OCI-LY7 (cell line): ENCODE measurements around the gene CD55. TPM values are rescaled to one million over a fixed set of nuclear protein-coding genes. Genes with fewer than 3 reads are reported as not detected.

Experiments
- BruUV-seq: library from RNA; stranded (reverse); fragments of 400-500 nt; replicated peaks from 2 replicates; lab custom pipeline; 2021; lab: Mats Ljungman, UMichigan
- CTCF ChIA-PET: fragments of 300-600 bp; sonication (Branson Sonifier 250); formaldehyde crosslinking; loops from one replicate; lab custom pipeline; 2022; ENCODE audit warnings: antibody characterized with exemption; ENCODE audit not compliant: unreplicated experiment; lab: Charles Lee
- POLR2A ChIA-PET: fragments of 300-600 bp; sonication (Branson Sonifier 250); formaldehyde crosslinking; loops from one replicate; lab custom pipeline; 2022; ENCODE audit warnings: antibody characterized with exemption; lab: Charles Lee
- DNase-seq: peaks from one replicate; pipeline ENCODE4 v3.0.0-alpha.2; 2015; ENCODE audit warnings: low spot score
- H2AFZ ChIP-seq: fragments of 200-600 bp; sonication (generic), shearing (Covaris generic); 2 replicates; pipeline ENCODE4 v1.6.1; 2014; ENCODE audit warnings: mild to moderate bottlenecking, antibody characterized with exemption, low read length, moderate library complexity
- H3K27ac ChIP-seq: fragments of 200-600 bp; sonication (generic); 2 replicates; pipeline ENCODE4 v1.5.1; 2014; ENCODE audit warnings: mixed run types, low read depth, mild to moderate bottlenecking, moderate library complexity, low read length, inconsistent platforms; ENCODE audit not compliant: poor library complexity, severe bottlenecking
- H3K36me3 ChIP-seq: fragments of 200-600 bp; sonication (generic); 2 replicates; pipeline ENCODE4 v1.6.1; 2014; ENCODE audit warnings: mild to moderate bottlenecking, antibody characterized with exemption, low read length, moderate library complexity, mixed read lengths; ENCODE audit not compliant: insufficient read depth
- H3K4me1 ChIP-seq: fragments of 200-600 bp; sonication (generic); 2 replicates; pipeline ENCODE4 v1.5.1; 2014; ENCODE audit warnings: mild to moderate bottlenecking, low read length; ENCODE audit not compliant: insufficient read depth, poor library complexity, severe bottlenecking
- H3K4me2 ChIP-seq: fragments of 200-600 bp; sonication (generic); 2 replicates; pipeline ENCODE4 v1.6.1; 2014; ENCODE audit warnings: mild to moderate bottlenecking, low read length
- H3K4me3 ChIP-seq: fragments of 200-600 bp; sonication (generic); 2 replicates; pipeline ENCODE4 v1.5.1; 2014; ENCODE audit warnings: mild to moderate bottlenecking, low read depth, low read length; ENCODE audit not compliant: poor library complexity, severe bottlenecking
- H3K79me2 ChIP-seq: fragments of 200-600 bp; sonication (generic); 2 replicates; pipeline ENCODE4 v1.6.1; 2016; ENCODE audit warnings: low read depth, mild to moderate bottlenecking, low read length, moderate library complexity, mixed read lengths; ENCODE audit not compliant: insufficient read depth
- H3K9me2 ChIP-seq: fragments of 200-600 bp; sonication (generic); 2 replicates; pipeline ENCODE4 v1.6.1; 2016; ENCODE audit warnings: mild to moderate bottlenecking, low read length, mixed read lengths; ENCODE audit not compliant: insufficient read depth
- H3K9me3 ChIP-seq: fragments of 200-600 bp; sonication (generic); 2 replicates; pipeline ENCODE4 v1.6.1; 2014; ENCODE audit warnings: mild to moderate bottlenecking, mixed run types, low read length, mixed read lengths
- H4K20me1 ChIP-seq: fragments of 200-600 bp; sonication (generic); 2 replicates; pipeline ENCODE4 v1.6.1; 2014; ENCODE audit warnings: mild to moderate bottlenecking, antibody characterized with exemption, low read length, moderate library complexity, mixed read lengths; ENCODE audit not compliant: insufficient read depth
- EZH2phosphoT487 ChIP-seq: fragments of 200-600 bp; sonication (generic); IDR thresholded peaks from 2 replicates; pipeline ENCODE4 v1.6.1; 2018; ENCODE audit warnings: low read depth, borderline replicate concordance, mild to moderate bottlenecking, mixed run types, antibody characterized with exemption, low read length, moderate library complexity, mixed read lengths
- intact Hi-C: fragments of 100-400 bp; cut with micrococcal nuclease; formaldehyde crosslinking; loops from one replicate; pipeline ENCODE4 v1.10.0; 2022; ENCODE audit not compliant: unreplicated experiment
- total RNA-seq, 2 experiments: library from RNA; depleted of rRNA in 1 of 2; stranded (reverse); fragments of >200 nt in 1 of 2; shearing (Covaris generic) in 1 of 2; gene quantifications; 2 replicates each; pipeline ENCODE4 v1.2.3, GENCODE V29; 2014 to 2022
- TF ChIP-seq, protein P1 (sequence below): fragments of 200-600 bp; sonication (generic); conservative IDR thresholded peaks from 2 replicates; pipeline ENCODE4 v1.5.1; 2014; ENCODE audit warnings: mild to moderate bottlenecking, antibody characterized with exemption, low read length, moderate library complexity, mixed read lengths

CD55 gene
- total RNA-seq, 2 experiments from 2014 or later, result 20.0 to 28.1 TPM

DNA sequence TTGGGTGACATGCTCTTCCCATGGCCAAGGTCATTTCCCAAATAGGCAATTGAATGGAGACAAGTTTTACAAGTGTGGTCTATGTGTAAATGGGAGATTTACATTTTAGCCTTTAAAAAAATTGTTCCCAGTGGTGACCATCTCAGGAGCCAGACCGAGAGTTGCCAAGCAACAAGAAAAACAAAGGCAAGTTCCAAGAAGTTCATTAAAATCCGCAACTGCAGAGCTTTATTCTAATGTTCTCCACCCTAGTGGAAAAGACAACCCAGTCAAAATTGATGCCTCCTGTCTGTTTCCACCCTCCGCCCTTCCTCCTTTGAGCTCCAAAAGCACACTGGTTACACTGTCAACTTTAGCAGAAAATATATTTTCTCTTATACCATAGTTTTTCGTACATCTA is 33.2 kb upstream of the CD55 start:
- Histone ChIP-seq H2AFZ (no peak overlapping the region), H3K36me3 (no peaks in the 10 kb centered on the region), H4K20me1 (no peaks in the 10 kb centered on the region), H3K9me3 (no peaks in the 10 kb centered on the region), H3K9me2 (no peaks in the 10 kb centered on the region), H3K4me1 (no peaks in the 10 kb centered on the region), H3K79me2 (no peaks in the 10 kb centered on the region), H3K4me3 (no peak overlapping the region), H3K4me2 (no peak overlapping the region), H3K27ac (no peak overlapping the region)
- no peak for DNase-seq
- no peak for TF ChIP-seq EZH2phosphoT487
- TF ChIP-seq, protein P1, sequence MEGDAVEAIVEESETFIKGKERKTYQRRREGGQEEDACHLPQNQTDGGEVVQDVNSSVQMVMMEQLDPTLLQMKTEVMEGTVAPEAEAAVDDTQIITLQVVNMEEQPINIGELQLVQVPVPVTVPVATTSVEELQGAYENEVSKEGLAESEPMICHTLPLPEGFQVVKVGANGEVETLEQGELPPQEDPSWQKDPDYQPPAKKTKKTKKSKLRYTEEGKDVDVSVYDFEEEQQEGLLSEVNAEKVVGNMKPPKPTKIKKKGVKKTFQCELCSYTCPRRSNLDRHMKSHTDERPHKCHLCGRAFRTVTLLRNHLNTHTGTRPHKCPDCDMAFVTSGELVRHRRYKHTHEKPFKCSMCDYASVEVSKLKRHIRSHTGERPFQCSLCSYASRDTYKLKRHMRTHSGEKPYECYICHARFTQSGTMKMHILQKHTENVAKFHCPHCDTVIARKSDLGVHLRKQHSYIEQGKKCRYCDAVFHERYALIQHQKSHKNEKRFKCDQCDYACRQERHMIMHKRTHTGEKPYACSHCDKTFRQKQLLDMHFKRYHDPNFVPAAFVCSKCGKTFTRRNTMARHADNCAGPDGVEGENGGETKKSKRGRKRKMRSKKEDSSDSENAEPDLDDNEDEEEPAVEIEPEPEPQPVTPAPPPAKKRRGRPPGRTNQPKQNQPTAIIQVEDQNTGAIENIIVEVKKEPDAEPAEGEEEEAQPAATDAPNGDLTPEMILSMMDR, result no peak
- no TSS peak for BruUV-seq
- POLR2A ChIA-PET, result interaction anchor here (1.1 to 1.5 kb wide), 2 partner anchors 9 to 13 kb away, joined by 3 read pairs; no protein-coding TSS in a partner anchor
- intact Hi-C loops, result no loop called here
- CTCF ChIA-PET, result no interaction called here

DNA sequence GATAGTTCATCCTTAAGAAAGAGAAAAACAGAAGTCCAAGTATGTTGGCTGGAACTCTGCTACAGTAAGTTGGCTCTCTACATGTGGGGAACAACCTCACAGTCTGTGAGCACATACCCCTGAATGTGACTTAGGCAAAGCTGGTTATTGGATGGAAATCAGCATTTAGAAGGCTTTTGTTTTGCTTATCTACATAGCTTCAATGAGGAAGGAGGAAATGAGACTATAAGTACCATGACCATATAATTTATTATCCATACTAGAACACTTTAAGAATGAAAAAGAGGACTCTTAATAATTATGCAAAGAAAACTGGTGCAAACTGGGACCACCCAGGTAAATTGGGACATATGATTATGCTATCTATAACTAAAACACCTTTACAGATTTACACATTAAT is 31.7 kb upstream of the CD55 start:
- TF ChIP-seq EZH2phosphoT487, result no peak
- TF ChIP-seq, protein P1, result no peak
- H3K79me2 ChIP-seq, result no peaks in the 10 kb centered on the region
- no peak overlapping the region for H3K4me2 ChIP-seq
- no peaks in the 10 kb centered on the region for H3K9me3 ChIP-seq
- BruUV-seq, result no TSS peak
- H3K27ac ChIP-seq, result no peak overlapping the region
- no peak for DNase-seq
- intact Hi-C loops, result no loop called here
- no peaks in the 10 kb centered on the region for H3K4me1 ChIP-seq
- H3K4me3 ChIP-seq, result no peak overlapping the region
- CTCF ChIA-PET, result no interaction called here
- no peak overlapping the region for H2AFZ ChIP-seq
- POLR2A ChIA-PET, result interaction anchor here (1.3 to 1.5 kb wide), 2 partner anchors 8 to 31 kb away, joined by 3 read pairs; no protein-coding TSS in a partner anchor
- H3K36me3 ChIP-seq, result no peaks in the 10 kb centered on the region
- H4K20me1 ChIP-seq, result no peaks in the 10 kb centered on the region
- H3K9me2 ChIP-seq, result no peaks in the 10 kb centered on the region

DNA sequence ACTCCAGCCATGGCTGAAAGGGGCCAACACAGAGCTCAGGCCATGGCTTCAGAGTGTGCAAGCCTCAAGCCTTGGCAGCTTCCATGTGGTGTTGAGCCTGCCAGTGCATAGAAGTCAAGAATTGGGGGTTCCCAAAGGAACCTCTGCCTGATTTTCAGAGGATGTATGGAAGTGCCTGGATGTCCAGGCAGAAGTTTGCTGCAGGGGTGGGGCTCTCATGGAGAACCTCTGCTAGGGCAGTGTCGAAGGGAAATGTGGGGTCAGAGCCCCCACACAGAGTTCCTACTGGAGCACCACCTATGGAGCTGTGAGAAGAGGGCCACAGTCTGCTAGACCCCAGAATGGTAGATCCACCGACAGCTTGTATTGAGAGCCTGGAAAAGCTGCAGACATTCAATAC is 29.8 kb upstream of the CD55 start:
- Histone ChIP-seq H3K9me2 (no peaks in the 10 kb centered on the region), H4K20me1 (no peaks in the 10 kb centered on the region), H3K4me1 (no peaks in the 10 kb centered on the region), H3K4me2 (no peak overlapping the region), H3K4me3 (no peak overlapping the region), H3K36me3 (no peaks in the 10 kb centered on the region), H3K9me3 (no peaks in the 10 kb centered on the region), H3K79me2 (no peaks in the 10 kb centered on the region), H2AFZ (no peak overlapping the region), H3K27ac (no peak overlapping the region)
- no peak for DNase-seq
- CTCF ChIA-PET, result no interaction called here
- POLR2A ChIA-PET, result no interaction called here
- intact Hi-C loops, result no loop called here
- no TSS peak for BruUV-seq
- TF ChIP-seq, protein P1, result no peak
- TF ChIP-seq EZH2phosphoT487, result no peak
